ENCODE measurements around the gene PTPRD.
"Not testable (repeated sequence)": the region's sequence is repeated elsewhere in the genome, so short reads cannot be mapped to it uniquely, and the experiment has no call there.

PTPRD gene

GRCh38 chr9:8705861-8706260, 1906.9 kb downstream of the PTPRD start:
- TF ChIP-seq CTCF (IDR thresholded peaks at IDR 0.05; ENCODE audit: borderline replicate concordance, control extremely low read depth, extremely low read depth, insufficient read depth, missing control alignments), result no peak
- in situ Hi-C loops (cut with MboI; ENCODE audit: low sequenced_read_pairs, unreplicated experiment), result no loop called here
- no peak for DNase-seq (ENCODE audit: low spot score)

GRCh38 chr9:8703904-8704303, 1908.9 kb downstream of the PTPRD start:
- TF ChIP-seq CTCF (IDR thresholded peaks at IDR 0.05; ENCODE audit: borderline replicate concordance, control extremely low read depth, extremely low read depth, insufficient read depth, missing control alignments), result no peak
- in situ Hi-C loops (cut with MboI; ENCODE audit: low sequenced_read_pairs, unreplicated experiment), result no loop called here
- DNase-seq (ENCODE audit: low spot score), result no peak

GRCh38 chr9:8701904-8702303, 1910.9 kb downstream of the PTPRD start:
- no peak for TF ChIP-seq CTCF (IDR thresholded peaks at IDR 0.05; ENCODE audit: borderline replicate concordance, control extremely low read depth, extremely low read depth, insufficient read depth, missing control alignments)
- in situ Hi-C loops (cut with MboI; ENCODE audit: low sequenced_read_pairs, unreplicated experiment), result no loop called here
- DNase-seq (ENCODE audit: low spot score), result no peak

GRCh38 chr9:8697565-8697964, 1915.2 kb downstream of the PTPRD start:
- DNase-seq (ENCODE audit: low spot score); in situ Hi-C loops (cut with MboI; ENCODE audit: low sequenced_read_pairs, unreplicated experiment): not testable (repeated sequence)

GRCh38 chr9:8696516-8696915, 1916.3 kb downstream of the PTPRD start:
- in situ Hi-C loops (cut with MboI; ENCODE audit: low sequenced_read_pairs, unreplicated experiment), result no loop called here
- DNase-seq (ENCODE audit: low spot score), result no peak

GRCh38 chr9:8694983-8695588, 1917.7 kb downstream of the PTPRD start:
- DNase-seq (ENCODE audit: low spot score), result no peak
- in situ Hi-C loops (cut with MboI; ENCODE audit: low sequenced_read_pairs, unreplicated experiment), result no loop called here
- TF ChIP-seq CTCF (IDR thresholded peaks at IDR 0.05; ENCODE audit: borderline replicate concordance, control extremely low read depth, extremely low read depth, insufficient read depth, missing control alignments), result no peak

More at GRCh38 chr9:8696516-8696915, 1916.3 kb downstream of the PTPRD start:
- TF ChIP-seq CTCF (IDR thresholded peaks at IDR 0.05; ENCODE audit: borderline replicate concordance, control extremely low read depth, extremely low read depth, insufficient read depth, missing control alignments), result no peak

- DNase-seq (ENCODE audit: low spot score), result no peak
- TF ChIP-seq CTCF (IDR thresholded peaks at IDR 0.05; ENCODE audit: borderline replicate concordance, control extremely low read depth, extremely low read depth, insufficient read depth, missing control alignments), result no peak
- in situ Hi-C loops (cut with MboI; ENCODE audit: low sequenced_read_pairs, unreplicated experiment), result no loop called here
Observed at GRCh38 chr9:8693464-8693863, 1919.3 kb downstream of the PTPRD start.

Data from GM13976 (cell line).